ENCODE results near the gene PHYKPL. TPM values are rescaled to one million over a fixed set of nuclear protein-coding genes. Genes with fewer than 3 reads are reported as not detected.

The PHYKPL gene
- total and polyA plus RNA-seq, 2 of the 8 experiments (the other 6 are each of a cell fraction or from before 2014, with no cell fraction given): 25.1 to 32.1 TPM

DNA sequence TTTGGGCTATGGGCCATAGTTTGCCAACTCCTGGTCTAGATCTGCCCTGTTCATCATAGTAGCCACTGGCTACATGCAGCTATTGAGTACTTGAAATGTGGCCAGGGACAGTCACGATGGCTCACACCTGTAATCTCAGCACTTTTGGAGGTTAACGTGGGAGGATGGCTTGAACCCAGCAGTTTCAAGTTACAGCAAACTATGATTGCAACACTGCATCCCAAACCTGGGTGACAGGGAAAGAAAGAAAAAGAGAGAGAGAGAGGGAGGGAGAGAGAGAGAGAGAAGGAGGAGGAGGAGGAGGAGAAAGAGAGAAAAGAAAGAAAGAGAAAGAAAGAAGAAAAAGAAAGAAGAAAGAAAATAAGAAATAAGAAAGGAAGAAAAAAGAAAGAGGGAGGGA, 40.4 kb downstream of the PHYKPL start (continued):
- TF ChIP-seq, protein P1, sequence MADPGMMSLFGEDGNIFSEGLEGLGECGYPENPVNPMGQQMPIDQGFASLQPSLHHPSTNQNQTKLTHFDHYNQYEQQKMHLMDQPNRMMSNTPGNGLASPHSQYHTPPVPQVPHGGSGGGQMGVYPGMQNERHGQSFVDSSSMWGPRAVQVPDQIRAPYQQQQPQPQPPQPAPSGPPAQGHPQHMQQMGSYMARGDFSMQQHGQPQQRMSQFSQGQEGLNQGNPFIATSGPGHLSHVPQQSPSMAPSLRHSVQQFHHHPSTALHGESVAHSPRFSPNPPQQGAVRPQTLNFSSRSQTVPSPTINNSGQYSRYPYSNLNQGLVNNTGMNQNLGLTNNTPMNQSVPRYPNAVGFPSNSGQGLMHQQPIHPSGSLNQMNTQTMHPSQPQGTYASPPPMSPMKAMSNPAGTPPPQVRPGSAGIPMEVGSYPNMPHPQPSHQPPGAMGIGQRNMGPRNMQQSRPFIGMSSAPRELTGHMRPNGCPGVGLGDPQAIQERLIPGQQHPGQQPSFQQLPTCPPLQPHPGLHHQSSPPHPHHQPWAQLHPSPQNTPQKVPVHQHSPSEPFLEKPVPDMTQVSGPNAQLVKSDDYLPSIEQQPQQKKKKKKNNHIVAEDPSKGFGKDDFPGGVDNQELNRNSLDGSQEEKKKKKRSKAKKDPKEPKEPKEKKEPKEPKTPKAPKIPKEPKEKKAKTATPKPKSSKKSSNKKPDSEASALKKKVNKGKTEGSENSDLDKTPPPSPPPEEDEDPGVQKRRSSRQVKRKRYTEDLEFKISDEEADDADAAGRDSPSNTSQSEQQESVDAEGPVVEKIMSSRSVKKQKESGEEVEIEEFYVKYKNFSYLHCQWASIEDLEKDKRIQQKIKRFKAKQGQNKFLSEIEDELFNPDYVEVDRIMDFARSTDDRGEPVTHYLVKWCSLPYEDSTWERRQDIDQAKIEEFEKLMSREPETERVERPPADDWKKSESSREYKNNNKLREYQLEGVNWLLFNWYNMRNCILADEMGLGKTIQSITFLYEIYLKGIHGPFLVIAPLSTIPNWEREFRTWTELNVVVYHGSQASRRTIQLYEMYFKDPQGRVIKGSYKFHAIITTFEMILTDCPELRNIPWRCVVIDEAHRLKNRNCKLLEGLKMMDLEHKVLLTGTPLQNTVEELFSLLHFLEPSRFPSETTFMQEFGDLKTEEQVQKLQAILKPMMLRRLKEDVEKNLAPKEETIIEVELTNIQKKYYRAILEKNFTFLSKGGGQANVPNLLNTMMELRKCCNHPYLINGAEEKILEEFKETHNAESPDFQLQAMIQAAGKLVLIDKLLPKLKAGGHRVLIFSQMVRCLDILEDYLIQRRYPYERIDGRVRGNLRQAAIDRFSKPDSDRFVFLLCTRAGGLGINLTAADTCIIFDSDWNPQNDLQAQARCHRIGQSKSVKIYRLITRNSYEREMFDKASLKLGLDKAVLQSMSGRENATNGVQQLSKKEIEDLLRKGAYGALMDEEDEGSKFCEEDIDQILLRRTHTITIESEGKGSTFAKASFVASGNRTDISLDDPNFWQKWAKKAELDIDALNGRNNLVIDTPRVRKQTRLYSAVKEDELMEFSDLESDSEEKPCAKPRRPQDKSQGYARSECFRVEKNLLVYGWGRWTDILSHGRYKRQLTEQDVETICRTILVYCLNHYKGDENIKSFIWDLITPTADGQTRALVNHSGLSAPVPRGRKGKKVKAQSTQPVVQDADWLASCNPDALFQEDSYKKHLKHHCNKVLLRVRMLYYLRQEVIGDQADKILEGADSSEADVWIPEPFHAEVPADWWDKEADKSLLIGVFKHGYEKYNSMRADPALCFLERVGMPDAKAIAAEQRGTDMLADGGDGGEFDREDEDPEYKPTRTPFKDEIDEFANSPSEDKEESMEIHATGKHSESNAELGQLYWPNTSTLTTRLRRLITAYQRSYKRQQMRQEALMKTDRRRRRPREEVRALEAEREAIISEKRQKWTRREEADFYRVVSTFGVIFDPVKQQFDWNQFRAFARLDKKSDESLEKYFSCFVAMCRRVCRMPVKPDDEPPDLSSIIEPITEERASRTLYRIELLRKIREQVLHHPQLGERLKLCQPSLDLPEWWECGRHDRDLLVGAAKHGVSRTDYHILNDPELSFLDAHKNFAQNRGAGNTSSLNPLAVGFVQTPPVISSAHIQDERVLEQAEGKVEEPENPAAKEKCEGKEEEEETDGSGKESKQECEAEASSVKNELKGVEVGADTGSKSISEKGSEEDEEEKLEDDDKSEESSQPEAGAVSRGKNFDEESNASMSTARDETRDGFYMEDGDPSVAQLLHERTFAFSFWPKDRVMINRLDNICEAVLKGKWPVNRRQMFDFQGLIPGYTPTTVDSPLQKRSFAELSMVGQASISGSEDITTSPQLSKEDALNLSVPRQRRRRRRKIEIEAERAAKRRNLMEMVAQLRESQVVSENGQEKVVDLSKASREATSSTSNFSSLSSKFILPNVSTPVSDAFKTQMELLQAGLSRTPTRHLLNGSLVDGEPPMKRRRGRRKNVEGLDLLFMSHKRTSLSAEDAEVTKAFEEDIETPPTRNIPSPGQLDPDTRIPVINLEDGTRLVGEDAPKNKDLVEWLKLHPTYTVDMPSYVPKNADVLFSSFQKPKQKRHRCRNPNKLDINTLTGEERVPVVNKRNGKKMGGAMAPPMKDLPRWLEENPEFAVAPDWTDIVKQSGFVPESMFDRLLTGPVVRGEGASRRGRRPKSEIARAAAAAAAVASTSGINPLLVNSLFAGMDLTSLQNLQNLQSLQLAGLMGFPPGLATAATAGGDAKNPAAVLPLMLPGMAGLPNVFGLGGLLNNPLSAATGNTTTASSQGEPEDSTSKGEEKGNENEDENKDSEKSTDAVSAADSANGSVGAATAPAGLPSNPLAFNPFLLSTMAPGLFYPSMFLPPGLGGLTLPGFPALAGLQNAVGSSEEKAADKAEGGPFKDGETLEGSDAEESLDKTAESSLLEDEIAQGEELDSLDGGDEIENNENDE (IDR thresholded peaks at IDR 0.05; ENCODE audit: insufficient replicate concordance, low read length): no peak
- no peak for TF ChIP-seq TEAD4 (IDR thresholded peaks at IDR 0.05; ENCODE audit: low read depth, low read length)
